WERI-Rb-1 (cell line): ENCODE measurements around the gene NCOR2.
A peak's percentile ranks its signal among the peaks of the same experiment; 100 is the strongest.

Source experiments
- DNase-seq: peaks from one replicate; pipeline ENCODE4 v3.0.0-alpha.2; 2020
- H3K27ac ChIP-seq: fragments of 250-450 bp; sonication (Bioruptor Pico); 2 replicates; pipeline ENCODE4 v1.5.1; 2020; ENCODE audit warnings: mild to moderate bottlenecking, moderate library complexity
- H3K27me3 ChIP-seq: fragments of 250-450 bp; sonication (Bioruptor Pico); 2 replicates; pipeline ENCODE4 v1.5.1; 2021; ENCODE audit warnings: mild to moderate bottlenecking, low read depth, moderate library complexity; ENCODE audit not compliant: insufficient read depth, severe bottlenecking
- H3K36me3 ChIP-seq: fragments of 250-450 bp; sonication (Bioruptor Pico); 2 replicates; pipeline ENCODE4 v1.5.1; 2020; ENCODE audit warnings: mild to moderate bottlenecking, moderate library complexity
- H3K4me3 ChIP-seq: 2 replicates; pipeline ENCODE4 v1.5.1; 2011; ENCODE audit warnings: low read depth, mild to moderate bottlenecking, control low read depth, low read length
- H3K9me3 ChIP-seq: fragments of 250-450 bp; sonication (Bioruptor Pico); 2 replicates; pipeline ENCODE4 v1.5.1; 2021; ENCODE audit warnings: mild to moderate bottlenecking, moderate library complexity; ENCODE audit not compliant: severe bottlenecking
- TF ChIP-seq, protein P1 (sequence below): IDR thresholded peaks from 2 replicates; pipeline ENCODE4 v1.5.1; 2011; ENCODE audit warnings: low read depth, mild to moderate bottlenecking, control low read depth, inconsistent platforms, low read length

NCOR2 gene

DNA sequence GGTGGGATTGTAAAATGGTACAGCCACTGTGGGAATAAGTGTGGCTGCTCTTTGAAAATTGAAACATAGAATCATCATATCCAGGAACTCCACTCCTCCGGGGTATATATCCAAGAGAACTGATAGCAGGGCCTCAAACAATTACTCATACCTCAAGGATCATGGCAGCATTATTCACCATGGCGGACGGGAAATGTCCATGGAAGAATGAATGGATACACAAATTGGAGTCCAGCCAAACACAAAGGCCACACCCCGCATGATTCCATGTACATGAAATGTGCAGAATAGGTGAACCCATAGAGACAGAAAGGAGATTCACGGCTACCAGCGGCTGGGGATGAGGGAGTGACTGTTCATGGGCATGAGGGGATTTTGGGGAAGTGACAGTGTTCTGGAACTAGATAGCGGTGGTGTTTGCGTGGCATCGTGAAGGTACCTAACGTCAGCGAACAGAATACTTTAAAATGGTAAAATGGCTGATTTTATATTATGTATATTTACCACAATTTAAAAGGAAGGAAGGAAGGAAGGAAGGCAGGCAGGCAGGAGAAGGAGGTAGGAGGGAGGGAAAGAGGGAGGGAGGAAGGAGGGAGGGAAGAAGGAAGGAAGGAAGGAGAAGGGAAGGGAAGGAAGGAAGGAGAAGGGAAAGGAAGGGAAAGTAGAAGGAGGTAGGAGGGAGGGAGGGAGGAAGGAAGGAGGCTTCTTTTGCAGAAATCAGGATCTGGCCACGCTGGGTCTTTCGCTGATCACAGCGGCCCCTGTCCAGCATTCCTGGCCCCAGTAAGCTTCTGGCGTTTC, 14.1 kb upstream of the NCOR2 start:
- Histone ChIP-seq H3K27ac (no peak overlapping the region), H3K4me3 (no peak overlapping the region), H3K9me3 (peaks cover 11% of the 10 kb centered on the region), H3K36me3 (no peaks in the 10 kb centered on the region), H3K27me3 (no peaks in the 10 kb centered on the region)
- no peak for DNase-seq
- TF ChIP-seq, protein P1, sequence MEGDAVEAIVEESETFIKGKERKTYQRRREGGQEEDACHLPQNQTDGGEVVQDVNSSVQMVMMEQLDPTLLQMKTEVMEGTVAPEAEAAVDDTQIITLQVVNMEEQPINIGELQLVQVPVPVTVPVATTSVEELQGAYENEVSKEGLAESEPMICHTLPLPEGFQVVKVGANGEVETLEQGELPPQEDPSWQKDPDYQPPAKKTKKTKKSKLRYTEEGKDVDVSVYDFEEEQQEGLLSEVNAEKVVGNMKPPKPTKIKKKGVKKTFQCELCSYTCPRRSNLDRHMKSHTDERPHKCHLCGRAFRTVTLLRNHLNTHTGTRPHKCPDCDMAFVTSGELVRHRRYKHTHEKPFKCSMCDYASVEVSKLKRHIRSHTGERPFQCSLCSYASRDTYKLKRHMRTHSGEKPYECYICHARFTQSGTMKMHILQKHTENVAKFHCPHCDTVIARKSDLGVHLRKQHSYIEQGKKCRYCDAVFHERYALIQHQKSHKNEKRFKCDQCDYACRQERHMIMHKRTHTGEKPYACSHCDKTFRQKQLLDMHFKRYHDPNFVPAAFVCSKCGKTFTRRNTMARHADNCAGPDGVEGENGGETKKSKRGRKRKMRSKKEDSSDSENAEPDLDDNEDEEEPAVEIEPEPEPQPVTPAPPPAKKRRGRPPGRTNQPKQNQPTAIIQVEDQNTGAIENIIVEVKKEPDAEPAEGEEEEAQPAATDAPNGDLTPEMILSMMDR, result no peak

DNA sequence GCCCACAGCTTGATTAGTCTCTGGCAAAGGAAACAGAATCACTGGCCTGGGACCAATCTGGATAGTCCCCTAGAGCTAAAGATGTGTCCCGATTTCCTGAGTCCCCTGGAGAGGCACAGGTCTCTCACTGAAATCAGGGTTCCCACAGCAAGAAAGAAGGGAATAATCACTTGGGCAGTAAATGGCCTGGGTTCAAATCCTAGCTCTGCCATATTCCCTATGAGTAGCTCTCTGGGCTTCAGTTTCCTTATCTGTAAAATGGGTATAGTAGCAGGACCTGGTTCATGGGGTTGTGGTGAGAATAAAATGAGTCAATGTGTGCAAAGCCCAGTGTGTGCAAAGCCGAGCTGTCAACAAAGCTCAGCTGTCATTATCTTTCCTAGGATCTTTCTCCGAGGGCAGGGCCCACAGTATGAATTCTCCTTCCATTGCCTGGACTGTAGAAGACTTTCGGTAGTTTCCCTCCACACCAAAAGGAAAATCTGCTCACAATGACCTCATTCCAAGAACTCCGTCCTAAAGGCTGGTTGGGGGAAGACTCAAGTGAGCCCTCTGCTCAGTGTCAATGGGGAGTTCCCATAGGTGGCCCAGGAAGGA, 12.6 kb upstream of the NCOR2 start:
- Histone ChIP-seq H3K4me3 (no peak overlapping the region), H3K27ac (no peak overlapping the region), H3K27me3 (no peaks in the 10 kb centered on the region), H3K9me3 (peaks cover 15% of the 10 kb centered on the region), H3K36me3 (no peaks in the 10 kb centered on the region)
- TF ChIP-seq, protein P1, result no peak
- DNase-seq, result no peak

DNA sequence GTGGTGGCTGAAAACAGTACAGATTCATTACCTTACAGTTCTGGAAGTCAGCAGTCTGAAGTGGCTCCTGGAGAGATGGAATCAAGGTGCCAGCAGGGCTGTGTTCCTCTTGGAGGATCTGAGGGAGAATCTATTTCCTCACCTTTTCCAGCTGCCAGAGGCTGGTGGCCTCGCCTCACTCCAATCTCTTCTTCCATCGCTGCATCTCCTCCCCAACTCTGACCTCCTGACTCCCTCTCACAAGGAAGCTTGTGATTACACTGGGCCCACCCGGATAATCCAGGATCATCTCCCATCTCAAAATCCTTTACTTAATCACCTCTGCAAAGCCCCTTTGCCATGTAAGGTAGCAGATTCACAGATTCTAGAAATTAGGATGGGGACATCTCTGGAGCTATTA, 11.4 kb upstream of the NCOR2 start:
- TF ChIP-seq, protein P1, result no peak
- no peaks in the 10 kb centered on the region for H3K36me3 ChIP-seq

DNA sequence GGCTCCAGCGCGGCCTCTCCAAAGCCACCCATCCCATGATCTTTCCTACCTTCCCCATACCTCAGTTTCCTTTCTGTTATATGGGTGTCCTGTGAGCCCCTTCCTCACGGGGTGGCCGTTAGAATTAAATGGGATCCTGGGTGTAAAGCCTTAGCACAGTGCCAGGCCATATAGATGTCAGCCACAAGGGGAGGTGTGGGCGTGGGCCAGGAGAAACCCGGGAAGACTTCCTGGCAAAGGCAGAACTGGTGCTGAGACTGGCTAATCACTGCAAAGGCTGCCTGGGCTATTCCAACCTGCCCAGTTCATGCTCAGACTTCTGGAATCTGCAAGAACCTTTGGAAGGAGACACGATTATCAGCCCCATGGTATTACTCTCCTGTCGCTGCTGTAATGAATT, 11.0 kb upstream of the NCOR2 start:
- peak overlapping the region; percentile 55 for H3K27ac ChIP-seq

More for the DNA sequence above, 11.4 kb upstream of the NCOR2 start:
- Histone ChIP-seq H3K9me3 (peaks cover 15% of the 10 kb centered on the region), H3K27me3 (no peaks in the 10 kb centered on the region), H3K4me3 (no peak overlapping the region), H3K27ac (peak overlapping the region; percentile 55)
- DNase-seq, result peak; percentile 90

DNA sequence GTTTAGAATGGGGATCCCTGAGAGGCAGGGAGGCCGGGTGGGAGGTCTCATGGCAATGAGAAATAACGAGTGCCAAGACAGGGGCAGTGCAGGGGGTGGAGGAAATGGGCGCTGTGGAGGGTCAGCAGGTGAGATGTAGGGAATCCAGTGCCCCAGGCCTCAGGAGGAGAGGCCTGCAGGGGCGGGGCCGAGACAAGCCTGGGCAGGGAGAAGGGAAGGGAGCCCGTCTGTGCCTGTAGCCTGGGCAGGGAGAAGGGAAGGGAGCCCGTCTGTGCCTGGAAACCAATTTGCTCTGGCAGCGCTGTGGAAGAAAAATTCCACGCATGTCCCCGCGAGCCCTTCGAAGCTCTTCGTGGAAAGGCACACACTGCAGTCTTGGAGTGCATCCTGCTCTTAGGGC, 10.6 kb upstream of the NCOR2 start:
- Histone ChIP-seq H3K27me3 (no peaks in the 10 kb centered on the region), H3K9me3 (peaks cover 15% of the 10 kb centered on the region), H3K27ac (peak overlapping the region; percentile 55), H3K36me3 (no peaks in the 10 kb centered on the region), H3K4me3 (no peak overlapping the region)
- TF ChIP-seq, protein P1, result no peak
- DNase-seq, result no peak

More for the DNA sequence above, 11.0 kb upstream of the NCOR2 start:
- Histone ChIP-seq H3K9me3 (peaks cover 15% of the 10 kb centered on the region), H3K27me3 (no peaks in the 10 kb centered on the region), H3K4me3 (no peak overlapping the region), H3K36me3 (no peaks in the 10 kb centered on the region)
- TF ChIP-seq, protein P1, result peak; percentile 48
- DNase-seq, result peak; percentile 50
